ENCODE data around the gene KRT6C.

The KRT6C gene

DNA sequence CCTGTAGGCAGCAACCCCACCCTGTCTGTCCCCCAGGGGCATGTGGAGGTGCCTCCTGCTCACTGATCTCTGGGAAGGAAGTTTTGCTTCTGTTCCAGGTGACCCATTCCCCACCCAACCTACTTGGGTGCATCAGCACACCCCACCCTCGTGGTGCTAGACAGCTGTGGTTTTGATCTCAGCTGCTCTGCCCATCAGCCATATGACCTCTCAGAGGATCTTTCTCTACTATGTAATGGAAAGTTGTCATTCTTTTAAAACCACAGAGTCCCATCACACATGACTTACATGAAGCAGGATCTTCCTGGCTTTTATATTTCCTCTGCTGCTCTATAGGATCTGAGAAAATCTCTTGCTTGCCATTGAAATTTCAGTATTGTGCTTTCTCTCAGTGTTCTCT, 53.9 kb downstream of the KRT6C start:
- Histone ChIP-seq H3F3A (ENCODE audit: insufficient read depth, low read length) (no peaks in the 10 kb centered on the region), H3K4me1 (ENCODE audit: insufficient read depth, low read length, severe bottlenecking) (no peaks in the 10 kb centered on the region), H4K20me1 (ENCODE audit: insufficient read depth, low read length) (no peaks in the 10 kb centered on the region), H3K4me2 (ENCODE audit: low read length) (no peak overlapping the region), H3K9me2 (ENCODE audit: low read depth, low read length) (no peaks in the 10 kb centered on the region), H2AFZ (ENCODE audit: low read length) (no peak overlapping the region), H3K36me3 (ENCODE audit: insufficient read depth, low read length) (no peaks in the 10 kb centered on the region), H3K27ac (ENCODE audit: low read depth, low read length, poor library complexity, severe bottlenecking) (no peak overlapping the region), H3K9ac (ENCODE audit: low read length) (no peak overlapping the region), H3K4me3 (ENCODE audit: low read depth, low read length, poor library complexity, severe bottlenecking) (no peak overlapping the region), H3K27me3 (ENCODE audit: insufficient read depth, low read length) (no peaks in the 10 kb centered on the region; the same call in none of the 2 replicates), H3K79me2 (ENCODE audit: insufficient read depth, low read length) (no peaks in the 10 kb centered on the region), H3K9me3 (ENCODE audit: low read length) (no peaks in the 10 kb centered on the region)
- TF ChIP-seq, protein P1, sequence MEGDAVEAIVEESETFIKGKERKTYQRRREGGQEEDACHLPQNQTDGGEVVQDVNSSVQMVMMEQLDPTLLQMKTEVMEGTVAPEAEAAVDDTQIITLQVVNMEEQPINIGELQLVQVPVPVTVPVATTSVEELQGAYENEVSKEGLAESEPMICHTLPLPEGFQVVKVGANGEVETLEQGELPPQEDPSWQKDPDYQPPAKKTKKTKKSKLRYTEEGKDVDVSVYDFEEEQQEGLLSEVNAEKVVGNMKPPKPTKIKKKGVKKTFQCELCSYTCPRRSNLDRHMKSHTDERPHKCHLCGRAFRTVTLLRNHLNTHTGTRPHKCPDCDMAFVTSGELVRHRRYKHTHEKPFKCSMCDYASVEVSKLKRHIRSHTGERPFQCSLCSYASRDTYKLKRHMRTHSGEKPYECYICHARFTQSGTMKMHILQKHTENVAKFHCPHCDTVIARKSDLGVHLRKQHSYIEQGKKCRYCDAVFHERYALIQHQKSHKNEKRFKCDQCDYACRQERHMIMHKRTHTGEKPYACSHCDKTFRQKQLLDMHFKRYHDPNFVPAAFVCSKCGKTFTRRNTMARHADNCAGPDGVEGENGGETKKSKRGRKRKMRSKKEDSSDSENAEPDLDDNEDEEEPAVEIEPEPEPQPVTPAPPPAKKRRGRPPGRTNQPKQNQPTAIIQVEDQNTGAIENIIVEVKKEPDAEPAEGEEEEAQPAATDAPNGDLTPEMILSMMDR (IDR thresholded peaks at IDR 0.05; ENCODE audit: low read length), result no peak
- TF ChIP-seq EZH2 (IDR thresholded peaks at IDR 0.05; ENCODE audit: borderline replicate concordance, low read length), result no peak

DNA sequence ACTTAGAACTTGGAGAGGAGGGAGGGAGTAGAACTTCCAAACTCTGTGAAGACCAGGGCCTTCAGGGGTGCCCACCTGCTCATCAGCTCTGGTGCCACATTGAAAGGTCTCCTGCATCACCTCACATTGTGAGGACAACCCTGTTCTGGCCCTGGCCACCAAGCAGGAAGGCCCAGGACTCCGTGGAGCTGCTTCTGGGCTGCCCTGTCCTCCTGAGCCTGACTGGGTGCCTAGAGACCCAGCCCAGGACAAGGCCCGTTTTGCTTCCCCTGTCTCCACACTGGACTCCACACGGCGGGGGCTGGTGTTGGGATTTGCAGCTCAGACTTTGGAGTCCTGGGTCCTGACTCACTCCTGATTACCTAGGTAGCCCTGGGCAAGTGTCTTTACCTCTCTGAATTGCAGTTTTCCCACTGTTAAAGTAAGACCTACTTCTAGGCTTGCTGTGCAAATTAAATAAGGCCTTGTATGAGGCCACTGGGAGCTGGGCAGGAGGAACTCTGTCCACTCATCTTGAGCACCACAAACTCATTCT, 55.0 kb downstream of the KRT6C start:
- no peak for TF ChIP-seq EZH2 (IDR thresholded peaks at IDR 0.05; ENCODE audit: borderline replicate concordance, low read length)
- TF ChIP-seq, protein P1 (IDR thresholded peaks at IDR 0.05; ENCODE audit: low read length), result no peak
- Histone ChIP-seq H3K9me3 (ENCODE audit: low read length) (no peaks in the 10 kb centered on the region), H3K27me3 (ENCODE audit: insufficient read depth, low read length) (no peaks in the 10 kb centered on the region; the same call in none of the 2 replicates), H3K79me2 (ENCODE audit: insufficient read depth, low read length) (no peaks in the 10 kb centered on the region), H3F3A (ENCODE audit: insufficient read depth, low read length) (no peaks in the 10 kb centered on the region), H2AFZ (ENCODE audit: low read length) (no peak overlapping the region), H3K4me1 (ENCODE audit: insufficient read depth, low read length, severe bottlenecking) (no peaks in the 10 kb centered on the region), H3K36me3 (ENCODE audit: insufficient read depth, low read length) (no peaks in the 10 kb centered on the region), H3K9ac (ENCODE audit: low read length) (no peak overlapping the region), H3K4me3 (ENCODE audit: low read depth, low read length, poor library complexity, severe bottlenecking) (no peak overlapping the region), H3K27ac (ENCODE audit: low read depth, low read length, poor library complexity, severe bottlenecking) (no peak overlapping the region), H4K20me1 (ENCODE audit: insufficient read depth, low read length) (no peaks in the 10 kb centered on the region), H3K4me2 (ENCODE audit: low read length) (no peak overlapping the region), H3K9me2 (ENCODE audit: low read depth, low read length) (no peaks in the 10 kb centered on the region)
